ENCODE measurements around the gene MRPS26.
A peak's percentile ranks its signal among the peaks of the same experiment; 100 is the strongest.
"Not testable (repeated sequence)": the region's sequence is repeated elsewhere in the genome, so short reads cannot be mapped to it uniquely, and the experiment has no call there.

The MRPS26 gene

GRCh38 chr20:3074812-3075211 lies 29.0 kb downstream of the MRPS26 start:
- DNase-seq (no peak), ATAC-seq (no peak)

- DNase-seq, ATAC-seq: not testable (repeated sequence)
Observed at GRCh38 chr20:3075315-3075714, 29.5 kb downstream of the MRPS26 start.

DNA sequence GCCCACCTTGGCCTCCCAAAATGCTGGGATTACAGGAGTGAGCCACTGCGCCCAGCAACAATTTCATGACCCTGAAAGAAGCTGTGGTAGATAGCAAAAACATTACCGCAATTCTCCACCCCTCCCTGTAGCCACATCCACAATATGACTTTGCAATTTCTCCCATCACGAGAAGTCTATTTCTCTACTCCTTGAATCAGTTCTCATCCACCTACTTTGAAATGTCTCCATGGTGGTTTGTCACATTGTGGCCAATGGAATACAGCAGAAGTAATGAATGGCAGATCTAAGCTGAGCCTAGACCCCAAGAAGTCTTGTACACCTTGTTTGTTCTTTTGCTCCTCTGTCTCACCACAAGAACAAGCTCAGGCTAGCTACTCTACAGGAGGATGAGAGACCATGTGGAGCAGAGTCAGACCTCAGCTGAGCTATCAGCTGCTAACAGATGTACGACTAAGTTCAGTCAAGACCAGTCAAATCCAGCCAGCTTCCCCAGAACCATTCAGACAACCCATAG lies 31.8 kb downstream of the MRPS26 start:
- ATAC-seq (peak; percentile 45), DNase-seq (no peak)

GRCh38 chr20:3080939-3081388 lies 35.1 kb downstream of the MRPS26 start:
- DNase-seq (no peak), ATAC-seq (no peak)

DNA sequence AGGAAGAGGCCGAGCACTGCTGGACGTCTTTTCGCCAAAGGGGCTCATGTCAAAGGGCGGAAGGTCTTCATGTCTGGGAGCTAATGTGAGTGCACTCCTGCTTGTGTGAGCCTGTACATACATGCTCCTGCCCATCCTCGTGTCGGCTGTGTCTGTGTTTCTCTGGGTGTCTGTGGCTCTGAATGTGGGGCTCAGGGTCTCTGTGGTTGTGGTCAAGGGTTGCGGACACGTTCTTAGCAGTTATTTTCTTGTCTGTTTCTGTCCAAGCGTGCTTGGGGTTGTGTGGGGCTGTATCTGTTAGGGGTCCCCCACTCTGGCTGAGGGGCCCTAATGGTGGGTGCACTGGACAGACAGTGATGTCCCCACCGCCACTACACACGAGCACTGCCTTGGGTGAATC lies 35.8 kb downstream of the MRPS26 start:
- no peak for DNase-seq

GRCh38 chr20:3082306-3082951 lies 36.6 kb downstream of the MRPS26 start:
- DNase-seq, result no peak
- peak; percentile 9 for ATAC-seq

More for the DNA sequence above, 35.8 kb downstream of the MRPS26 start:
- no peak for ATAC-seq

DNA sequence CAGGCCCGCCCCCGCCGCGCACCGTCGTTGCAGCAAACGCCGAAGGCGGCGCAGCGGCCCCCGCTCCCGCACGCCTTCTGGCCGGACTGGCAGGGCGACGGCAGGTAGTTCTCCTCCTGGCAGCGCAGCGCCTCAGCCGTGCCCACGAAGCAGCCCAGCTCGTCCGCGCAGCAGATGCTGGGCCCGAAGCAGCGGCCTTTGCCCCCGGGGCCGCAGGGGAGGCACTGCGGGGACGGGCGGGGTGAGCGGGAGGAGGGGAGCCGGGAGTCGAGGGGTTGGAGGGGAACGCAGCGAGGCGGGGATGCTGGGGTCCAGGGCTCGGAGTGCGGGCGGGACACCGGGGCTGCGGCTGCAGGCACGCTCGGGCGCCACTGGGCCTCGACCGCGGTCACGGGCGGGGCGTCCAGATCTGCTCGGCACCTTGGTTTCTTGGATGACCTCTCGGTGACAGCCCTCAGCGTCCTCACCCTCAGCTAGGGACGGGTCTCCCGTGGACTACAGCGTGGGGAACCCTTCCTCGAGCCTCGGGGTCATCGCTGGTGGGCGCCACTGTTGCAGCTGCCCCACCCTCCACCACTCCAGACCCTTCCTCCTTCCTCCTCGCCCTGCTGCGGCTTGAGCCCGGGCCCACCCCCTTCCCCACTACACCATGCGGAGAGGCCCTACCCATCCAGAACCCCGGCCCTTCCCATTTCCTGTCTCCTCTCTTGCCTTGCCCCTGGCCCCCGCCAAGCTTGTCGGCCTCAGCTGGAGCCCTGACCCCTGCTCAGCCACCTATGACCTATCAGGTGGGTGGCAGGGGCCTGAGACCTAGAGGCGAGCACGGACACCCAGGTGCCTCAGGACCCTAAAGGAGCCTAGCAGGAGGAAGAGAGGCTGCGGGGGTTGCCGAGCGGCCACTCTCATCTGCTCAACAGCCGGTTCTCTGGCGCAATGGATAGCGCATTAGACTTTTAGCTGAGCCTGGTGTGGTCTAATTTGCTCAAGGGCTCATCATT lies 37.4 kb downstream of the MRPS26 start:
- no peak for DNase-seq
- ATAC-seq, result peak; percentile 9

DNA sequence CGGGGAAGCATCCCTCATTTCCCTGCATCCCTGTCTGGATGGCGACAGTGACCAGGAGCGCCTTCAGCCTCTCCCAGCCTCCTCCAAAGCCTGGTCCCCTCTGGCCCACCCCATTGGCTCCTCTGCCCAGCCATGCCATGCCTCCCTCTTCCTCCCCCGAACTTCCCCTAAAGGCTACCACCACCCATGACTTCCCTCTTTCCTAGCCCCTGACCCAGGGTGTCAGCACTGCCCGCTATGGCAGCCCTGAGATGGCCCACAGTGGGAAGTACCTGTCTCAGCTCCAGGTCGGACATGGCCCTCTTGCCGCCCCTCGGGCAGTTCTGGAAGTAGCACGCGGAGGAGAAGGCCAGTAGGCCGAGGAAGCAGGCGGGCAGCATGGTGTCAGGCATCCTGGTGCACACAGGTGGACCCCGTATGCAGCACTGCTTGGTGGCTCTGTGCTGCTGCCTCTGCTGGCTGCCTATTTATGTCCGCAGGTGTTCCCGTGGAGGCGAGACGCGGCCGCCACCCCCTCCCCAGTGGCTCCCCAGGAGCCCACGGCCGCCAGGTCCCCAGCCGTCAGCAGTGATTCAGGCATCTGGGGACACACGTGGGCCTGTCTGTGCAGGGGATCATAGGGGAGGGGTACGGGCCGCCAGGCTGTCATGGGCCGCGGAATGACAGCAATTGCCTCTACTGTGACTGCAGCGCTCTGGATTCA lies 38.6 kb downstream of the MRPS26 start, which contains the start of gene AVP:
Gene AVP (minus strand): TSS at position 442 of the 703 bp plus-strand sequence. CDS start 50 bp downstream, at position 392.
- DNase-seq (no peak), ATAC-seq (peak; percentile 12)

- ATAC-seq (no peak), DNase-seq (no peak)
Observed at GRCh38 chr20:3084986-3085360, 39.1 kb downstream of the MRPS26 start.

- no peak for DNase-seq
- no peak for ATAC-seq
Observed at GRCh38 chr20:3085571-3086072, 39.8 kb downstream of the MRPS26 start.

DNA sequence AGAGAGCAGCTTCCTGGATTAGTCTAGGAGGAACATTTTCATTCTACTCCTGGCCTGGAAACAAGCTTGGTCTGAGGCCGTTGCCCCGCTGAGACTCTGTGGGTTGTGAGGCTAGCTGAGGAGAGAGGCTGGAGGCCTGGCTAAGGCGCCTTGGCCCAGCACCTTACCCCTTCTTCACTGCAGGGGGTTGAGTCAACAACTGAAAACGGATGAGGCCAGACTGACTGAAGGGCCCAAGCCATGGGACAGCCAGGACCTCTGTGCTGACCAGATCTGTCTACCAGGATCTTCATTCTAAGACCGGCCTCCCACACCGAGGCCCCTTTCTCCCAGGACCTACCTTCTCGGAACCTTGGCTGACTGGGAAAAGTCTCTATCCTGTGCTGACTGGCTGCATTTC lies 42.2 kb downstream of the MRPS26 start:
- DNase-seq (no peak), ATAC-seq (no peak)

- DNase-seq, result no peak
- no peak for ATAC-seq
Observed at GRCh38 chr20:3090565-3090964, 44.7 kb downstream of the MRPS26 start.

- ATAC-seq (peak; percentile 67), DNase-seq (peak; percentile 57)
Observed at GRCh38 chr20:3092611-3093379, 46.9 kb downstream of the MRPS26 start.

- DNase-seq (peak; percentile 21), ATAC-seq (peak; percentile 26)
Observed at GRCh38 chr20:3093861-3094361, 48.1 kb downstream of the MRPS26 start.

DNA sequence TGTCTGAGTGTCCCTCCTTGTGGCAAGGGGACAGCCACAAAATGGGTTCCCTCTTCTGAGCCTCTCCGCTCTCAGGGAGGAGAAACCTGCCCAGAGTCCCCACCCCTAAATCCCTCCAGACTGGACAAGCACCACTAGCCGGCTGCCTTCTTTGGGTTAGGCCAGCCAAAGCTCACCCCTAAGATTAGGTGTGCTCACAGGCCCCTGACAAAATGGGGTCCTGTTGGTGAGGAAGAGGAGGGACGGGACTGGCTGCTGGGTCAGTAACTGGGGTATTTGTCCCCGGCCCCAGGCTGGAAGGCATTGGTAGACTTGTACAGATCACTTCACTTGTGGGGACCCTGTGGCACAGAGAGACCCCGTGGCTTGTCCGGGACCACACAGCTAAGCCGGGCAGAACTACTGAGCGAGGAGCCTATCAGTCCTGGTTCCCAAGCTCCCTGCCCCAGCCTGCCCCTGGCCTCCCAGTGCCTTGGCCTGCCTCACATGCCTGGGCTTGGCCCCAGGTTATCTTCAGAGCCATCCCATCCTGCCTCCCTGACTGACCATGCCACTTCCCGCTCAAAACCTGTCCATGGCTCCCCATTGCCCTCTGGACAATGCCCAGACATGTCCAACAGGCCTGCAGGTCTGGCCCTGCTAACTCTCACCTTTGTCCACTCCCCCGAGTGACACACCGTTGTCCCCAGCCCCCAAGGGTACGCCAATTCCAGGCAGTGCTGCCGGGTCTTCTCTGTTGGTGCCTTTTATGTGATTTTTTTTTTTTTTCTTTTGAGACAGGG lies 49.2 kb downstream of the MRPS26 start:
- no peak for DNase-seq
- no peak for ATAC-seq

Data from stimulated activated naive CD8-positive, alpha-beta T cell treated with anti-CD3 and anti-CD28 coated beads, Interleukin-15, Interleukin-2, amounts not matched to agents 100 U/mL and 50 U/mL, for 24 hours (primary cell).